Activated naive CD4-positive, alpha-beta T cell treated with anti-CD3 and anti-CD28 coated beads, Interleukin-2, amount 10 ng/mL, durations not matched to agents 5 hours and 36 hours (primary cell): ENCODE results near the gene OTOG. TPM values are rescaled to one million over a fixed set of nuclear protein-coding genes. Genes with fewer than 3 reads are reported as not detected.

Experiments
- total RNA-seq, 2 experiments: library from RNA; stranded (reverse); gene quantifications; one replicate each; pipeline ENCODE4 v1.2.3, GENCODE V29; 2021

The OTOG gene
- total RNA-seq: not detected

DNA sequence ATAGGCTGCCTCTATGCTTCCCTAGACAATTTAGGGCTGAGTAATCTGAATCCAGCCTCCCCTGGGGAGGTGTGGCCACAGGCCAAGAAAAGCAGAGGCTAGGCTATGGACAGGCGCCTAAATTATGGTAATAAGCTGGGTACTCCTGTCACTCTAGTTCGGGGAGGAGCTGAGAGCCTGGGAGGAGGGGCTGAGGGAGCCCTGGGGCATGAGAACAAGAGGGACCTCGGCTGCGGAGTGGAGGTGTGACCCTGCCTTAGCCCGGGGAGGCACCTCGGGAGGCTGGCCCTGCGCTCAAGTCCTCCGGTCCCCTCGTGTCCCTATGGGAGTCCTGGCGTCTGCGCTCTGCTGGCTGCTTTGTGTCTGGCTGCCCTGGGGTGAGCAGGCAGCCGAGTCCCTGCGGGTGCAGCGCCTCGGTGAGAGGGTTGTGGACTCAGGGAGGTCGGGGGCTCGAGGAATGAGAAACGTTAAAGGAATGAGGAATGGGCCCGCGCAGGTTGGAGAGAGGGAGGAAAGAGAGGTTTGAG lies at the start of gene OTOG:
Gene OTOG (plus strand): TSS at position 209 of the 527 bp plus-strand sequence. CDS start 114 bp downstream, at position 323.

DNA sequence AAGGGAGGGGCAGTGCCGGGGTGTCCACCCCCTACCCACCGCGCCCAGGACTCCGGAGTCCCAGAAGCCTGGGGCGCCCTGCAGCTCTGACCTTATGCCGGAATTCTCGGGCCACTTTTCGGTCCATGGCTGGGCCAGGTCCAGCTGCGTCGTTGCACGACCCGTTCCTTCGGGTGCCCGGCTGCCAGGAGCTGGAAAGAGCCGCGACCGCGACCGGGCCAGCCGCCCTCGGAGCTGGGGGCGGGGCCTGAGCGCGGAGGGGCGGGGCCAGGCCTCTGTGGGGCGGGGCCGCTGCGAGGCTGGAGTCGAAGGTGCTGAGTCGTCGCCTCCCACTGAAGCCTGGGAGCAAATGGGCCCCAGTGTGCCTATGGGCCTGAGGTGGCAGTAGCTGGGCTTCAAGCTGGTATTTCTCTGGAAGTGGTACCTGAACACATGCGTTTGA lies 2.9 kb upstream of the OTOG start, which contains the start of gene USH1C:
Gene USH1C (minus strand): TSS at position 236 of the 442 bp plus-strand sequence. CDS start 109 bp downstream, at position 127.

Other genes with a start within 250 kb of the OTOG start
- under 1 TPM; 0.48 to 0.66 TPM for gene NCR3LG1, start 195.5 kb upstream of the OTOG start, total RNA-seq
- gene KCNJ11, start 158.6 kb upstream of the OTOG start, total RNA-seq: under 1 TPM; 0.77 to 0.91 TPM
- gene ABCC8, start 70.4 kb upstream of the OTOG start, total RNA-seq: under 1 TPM in 1 of 2 experiments, not detected in 1; 0.18 TPM
- not detected for gene USH1C, start 2.8 kb upstream of the OTOG start, total RNA-seq
- gene MYOD1, start 172.3 kb downstream of the OTOG start, total RNA-seq: not detected
- gene KCNC1, start 187.5 kb downstream of the OTOG start, total RNA-seq: not detected